NCI-H128 (cell line): ENCODE measurements around the gene STEAP3.

Experiments used
- DNase-seq: peaks from one replicate; lab custom pipeline; 2025; ENCODE audit not compliant: unreplicated experiment; lab: John Stamatoyannopoulos, UW

Gene STEAP3

DNA sequence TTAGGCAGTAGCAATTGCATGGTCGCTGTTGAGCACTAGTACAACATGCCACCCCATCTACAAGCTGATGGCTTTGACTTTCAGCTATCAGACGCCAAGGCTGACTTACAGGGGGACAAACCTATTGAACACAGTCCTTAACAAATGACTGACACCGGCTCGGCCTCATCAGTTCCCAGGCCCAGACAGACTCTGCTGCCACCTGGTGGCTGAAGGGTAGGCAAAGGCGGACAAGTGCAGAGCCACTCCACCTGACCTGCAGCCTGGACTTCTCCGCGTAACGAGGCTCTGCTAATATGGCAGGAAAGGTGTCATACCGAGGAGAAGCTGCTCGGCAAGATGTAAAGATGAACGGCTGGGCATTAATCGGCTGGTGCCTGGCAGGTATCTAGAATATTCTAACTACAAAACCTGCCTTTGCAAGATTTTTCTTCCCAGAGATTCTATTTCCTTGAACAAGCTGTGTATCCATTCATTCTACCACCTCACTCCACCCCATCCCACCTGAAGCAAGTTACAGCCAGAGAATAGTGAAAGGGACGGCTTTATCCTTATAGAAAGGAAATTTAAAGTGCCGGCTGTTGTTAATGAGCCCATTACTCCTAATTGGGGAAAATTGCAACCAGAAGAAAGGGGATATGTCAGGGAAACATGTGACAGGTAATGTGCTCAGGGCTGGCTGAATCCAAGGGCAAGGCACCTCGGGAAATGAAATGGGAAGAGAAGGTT is 67.4 kb downstream of the STEAP3 start:
- no peak for DNase-seq

DNA sequence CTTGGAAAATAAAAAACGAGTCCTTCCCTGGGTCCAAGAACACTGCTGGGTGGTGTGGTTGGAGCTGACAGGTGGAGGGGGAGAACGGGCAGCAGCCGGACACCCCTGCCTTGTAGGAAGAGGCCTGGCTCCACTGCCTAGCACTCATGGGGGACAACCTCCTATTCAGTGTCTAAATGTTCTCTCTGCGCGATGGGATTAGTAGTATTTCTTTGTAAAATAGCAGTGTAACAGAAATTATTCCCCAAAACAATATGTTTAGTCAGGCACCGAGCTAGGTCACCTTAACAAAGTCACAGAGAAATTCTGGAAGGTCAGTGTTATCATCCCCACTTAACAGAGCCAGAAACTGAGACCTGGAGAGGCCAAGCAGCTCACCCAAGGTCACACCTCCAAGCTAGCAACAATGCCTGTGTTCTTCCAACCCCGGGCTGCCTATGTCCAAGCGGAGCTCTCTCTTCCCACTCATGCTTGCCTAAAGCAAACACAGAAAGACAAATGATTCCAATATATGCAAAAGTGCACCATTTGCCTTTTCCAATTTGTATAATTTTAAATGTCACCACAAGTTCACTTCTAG is 68.0 kb downstream of the STEAP3 start:
- DNase-seq = no peak

DNA sequence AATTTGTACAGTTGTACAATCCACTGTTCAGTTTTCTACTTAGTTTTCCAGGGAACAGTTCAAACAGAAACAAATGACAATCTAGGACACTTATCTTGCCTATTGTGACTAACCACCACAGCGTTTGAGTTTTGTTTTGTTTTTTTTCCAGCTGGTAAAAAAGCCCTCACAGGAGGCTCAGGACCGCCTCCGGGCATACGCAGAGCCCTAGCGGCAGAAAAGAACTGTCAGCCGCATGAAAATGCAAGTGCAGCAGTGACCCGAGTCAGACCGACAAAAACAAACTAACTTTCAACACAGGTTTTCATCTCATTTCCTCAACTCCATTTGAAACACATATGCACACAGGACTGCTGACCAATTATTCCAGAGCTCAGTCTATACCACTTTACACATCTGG is 68.6 kb downstream of the STEAP3 start:
- no peak for DNase-seq

- no peak for DNase-seq
Observed at GRCh38 chr2:119293254-119293653, 69.6 kb downstream of the STEAP3 start.

- no peak for DNase-seq
Observed at GRCh38 chr2:119293900-119294299, 70.3 kb downstream of the STEAP3 start.

GRCh38 chr2:119294671-119295070 is 71.0 kb downstream of the STEAP3 start:
- no peak for DNase-seq

GRCh38 chr2:119295688-119296375 is 72.2 kb downstream of the STEAP3 start:
- no peak for DNase-seq

GRCh38 chr2:119301413-119301812 is 77.8 kb downstream of the STEAP3 start:
- no peak for DNase-seq

- DNase-seq = no peak
Observed at GRCh38 chr2:119304847-119305246, 81.2 kb downstream of the STEAP3 start.

GRCh38 chr2:119305497-119306195 is 82.0 kb downstream of the STEAP3 start:
- DNase-seq = no peak

GRCh38 chr2:119306196-119306590 is 82.6 kb downstream of the STEAP3 start:
- DNase-seq = no peak

DNA sequence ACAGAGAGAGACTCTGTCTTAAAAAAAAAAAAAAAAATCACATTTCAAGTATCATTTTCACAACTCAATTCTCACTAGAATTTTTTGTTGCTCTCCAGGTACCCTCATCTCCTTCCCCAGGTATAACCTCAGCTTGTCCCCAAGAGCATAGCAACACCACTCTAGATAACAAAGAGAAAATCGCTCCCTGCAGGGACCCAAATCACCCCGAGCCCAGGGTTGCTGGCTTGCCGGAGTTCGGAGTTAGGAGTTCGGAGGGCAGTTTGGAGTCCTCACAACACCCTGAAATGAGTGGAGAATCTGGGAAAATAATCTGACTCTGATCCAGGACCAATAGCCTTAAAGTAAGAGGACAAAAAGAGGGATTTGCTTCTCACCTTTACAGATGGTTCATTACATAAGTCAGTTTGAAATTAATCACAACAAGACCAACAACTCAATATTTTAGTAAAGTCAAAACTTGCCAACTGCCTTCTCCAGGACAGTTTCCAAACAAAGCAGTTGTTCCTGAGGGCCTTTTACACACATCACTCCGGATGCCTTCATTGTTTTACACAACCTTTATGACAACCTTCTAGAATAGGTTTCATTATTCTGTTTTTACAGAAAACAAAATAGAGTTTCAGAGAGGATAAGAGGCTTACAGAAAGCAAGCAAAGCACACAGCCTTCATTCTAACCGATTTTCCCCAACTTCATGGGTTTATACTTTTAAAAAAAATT is 83.9 kb downstream of the STEAP3 start:
- no peak for DNase-seq

GRCh38 chr2:119308793-119309330 is 85.2 kb downstream of the STEAP3 start:
- no peak for DNase-seq

GRCh38 chr2:119311371-119311770 is 87.7 kb downstream of the STEAP3 start:
- no peak for DNase-seq

- DNase-seq = no peak
Observed at GRCh38 chr2:119311831-119312230, 88.2 kb downstream of the STEAP3 start.
